A172 (cell line): ENCODE measurements around the gene DOK6. TPM values are rescaled to one million over a fixed set of nuclear protein-coding genes. Genes with fewer than 3 reads are reported as not detected.

Experiments used
- DNase-seq: peaks from one replicate; pipeline ENCODE4 v3.0.0-alpha.2; 2015; ENCODE audit warnings: low spot score
- total RNA-seq: library from RNA; depleted of rRNA; stranded (reverse); fragments of >200 nt; shearing (Covaris generic); gene quantifications from 2 replicates; pipeline ENCODE4 v1.2.3, GENCODE V29; 2014

DOK6 gene
- total RNA-seq, 1 experiment from 2014 or later, result not detected

DNA sequence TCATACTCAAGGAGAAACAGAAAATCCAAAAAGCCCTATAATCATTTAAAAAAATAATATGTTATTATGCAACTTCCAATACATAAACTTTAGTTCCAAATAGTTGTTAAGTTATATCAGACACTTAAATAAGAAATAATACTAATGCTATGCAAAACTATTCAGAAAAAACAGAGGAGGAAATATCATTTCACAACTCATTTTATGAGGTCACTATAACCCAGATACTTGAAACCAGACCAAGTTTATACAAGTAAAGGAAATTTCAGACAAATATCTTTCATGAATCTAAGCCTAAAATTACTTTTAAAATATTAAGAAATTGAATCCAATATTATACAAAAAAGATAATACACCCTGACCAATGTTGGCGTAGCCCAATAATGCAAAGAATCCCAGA lies 286.2 kb downstream of the DOK6 start:
- no peak for DNase-seq

DNA sequence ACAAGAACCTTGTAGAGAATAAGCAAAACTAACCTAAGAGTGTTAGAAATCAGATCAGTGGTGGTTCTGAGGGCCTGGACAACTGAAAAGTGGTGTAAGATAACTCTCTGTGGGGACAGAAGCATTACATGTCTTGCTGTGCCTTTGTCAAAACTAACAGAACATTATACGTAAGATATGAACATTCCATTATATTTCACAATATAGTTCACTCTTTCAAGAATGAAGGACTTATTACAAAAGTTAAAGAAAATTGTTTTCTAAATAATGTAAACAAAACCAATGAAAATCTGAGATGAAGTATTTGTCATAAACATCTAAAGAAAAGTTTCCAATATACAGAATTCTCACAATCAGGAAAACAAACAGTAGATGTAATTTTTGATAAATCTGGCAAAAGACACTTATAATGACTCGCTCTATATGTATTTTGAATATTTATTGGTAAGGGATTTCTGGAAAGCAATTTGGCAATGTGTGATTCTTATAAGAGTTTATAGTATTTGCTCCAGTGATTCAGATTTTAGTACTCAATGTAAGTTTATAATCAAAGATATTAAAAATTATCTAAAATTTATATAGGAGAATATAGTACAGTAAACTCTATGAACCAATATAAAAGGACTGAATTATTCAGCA lies 288.6 kb downstream of the DOK6 start:
- no peak for DNase-seq

DNA sequence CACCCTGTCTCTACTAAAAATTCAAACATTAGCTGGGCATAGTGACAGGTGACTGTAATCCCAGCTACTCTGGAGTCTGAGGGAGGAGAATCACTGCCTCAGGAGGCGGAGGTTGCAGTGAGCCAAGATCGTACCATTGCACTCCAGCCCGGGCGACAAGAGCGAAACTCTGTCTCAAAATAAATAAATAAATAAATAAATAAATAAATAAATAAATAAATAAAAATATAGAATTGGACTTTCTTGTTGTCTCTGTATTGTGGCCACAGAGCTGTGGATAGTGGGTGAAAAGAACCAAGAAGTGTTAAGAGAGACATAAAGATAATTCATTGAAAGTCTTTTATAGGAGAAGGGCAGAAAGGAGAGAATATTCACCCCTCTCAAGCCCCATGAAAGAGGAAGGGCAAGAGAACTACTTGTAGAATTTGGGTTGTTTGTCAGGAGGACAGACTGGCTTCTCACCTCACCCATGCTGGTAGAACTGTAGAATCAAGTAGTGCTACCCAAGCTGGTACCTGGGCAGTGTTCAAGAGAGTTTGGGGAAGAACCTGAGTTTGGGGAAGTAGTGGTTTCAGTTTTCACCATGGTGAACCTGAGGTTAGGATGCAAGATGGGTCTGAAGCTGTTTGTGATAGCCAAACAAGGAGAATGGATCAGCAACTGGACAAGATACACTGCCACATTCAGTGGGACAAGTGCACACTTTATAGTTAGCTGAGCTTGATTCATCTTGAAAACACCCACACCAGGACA lies 290.5 kb downstream of the DOK6 start:
- DNase-seq, result no peak

DNA sequence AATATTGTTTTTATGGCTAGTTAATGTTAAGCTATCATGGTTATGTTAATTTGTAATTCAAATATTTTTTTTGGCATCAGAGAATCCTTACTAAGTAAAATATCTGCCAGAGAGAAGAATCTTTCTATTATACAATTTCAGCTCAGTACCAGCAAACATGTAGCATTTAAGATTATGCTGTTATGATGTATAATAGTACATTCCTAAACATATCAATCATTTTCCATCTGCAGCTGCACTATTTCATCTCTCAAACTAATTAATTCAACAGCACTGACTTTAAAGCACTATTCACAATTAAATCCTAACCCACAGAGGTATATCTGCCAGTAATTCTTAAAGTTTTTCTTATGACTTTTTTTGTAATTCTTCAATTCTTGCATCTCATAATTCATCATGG lies 296.4 kb downstream of the DOK6 start:
- DNase-seq, result no peak

DNA sequence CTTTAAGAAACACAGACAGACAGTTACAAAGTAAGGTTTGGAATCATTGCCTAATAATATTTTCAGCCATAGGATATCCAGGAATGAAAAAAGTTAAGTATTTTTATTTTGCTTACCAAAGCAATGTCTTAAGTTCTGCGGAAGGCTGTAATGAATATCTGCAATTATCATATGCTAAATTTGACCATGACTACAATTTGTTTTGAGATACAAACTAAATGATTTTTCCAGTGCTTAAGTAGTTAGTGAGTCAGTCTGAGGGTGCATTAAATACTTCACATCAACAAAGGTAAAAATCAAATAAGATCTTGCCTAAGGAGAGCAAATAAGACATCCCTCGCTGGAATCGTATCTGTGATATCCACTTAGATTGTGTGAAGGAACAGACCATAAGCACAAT lies 297.0 kb downstream of the DOK6 start:
- DNase-seq, result no peak

DNA sequence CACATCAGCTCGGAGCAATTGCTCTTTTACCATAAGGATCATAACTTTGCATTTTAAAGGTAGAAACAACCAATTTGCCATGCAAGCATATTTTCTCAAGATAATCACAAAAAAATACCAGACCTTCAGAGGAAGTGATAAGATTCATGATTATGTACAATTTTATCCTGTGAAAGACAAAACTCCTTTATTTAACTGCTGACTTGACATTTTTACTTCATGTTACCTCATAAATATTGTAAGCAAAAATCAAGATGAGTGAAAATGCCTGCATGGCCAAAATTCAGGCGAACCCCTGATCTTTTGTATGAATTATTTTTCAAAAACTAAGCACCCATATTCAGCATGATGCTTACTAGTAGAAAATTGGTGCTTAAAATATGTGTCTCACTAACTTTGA lies 300.6 kb downstream of the DOK6 start:
- DNase-seq, result no peak

DNA sequence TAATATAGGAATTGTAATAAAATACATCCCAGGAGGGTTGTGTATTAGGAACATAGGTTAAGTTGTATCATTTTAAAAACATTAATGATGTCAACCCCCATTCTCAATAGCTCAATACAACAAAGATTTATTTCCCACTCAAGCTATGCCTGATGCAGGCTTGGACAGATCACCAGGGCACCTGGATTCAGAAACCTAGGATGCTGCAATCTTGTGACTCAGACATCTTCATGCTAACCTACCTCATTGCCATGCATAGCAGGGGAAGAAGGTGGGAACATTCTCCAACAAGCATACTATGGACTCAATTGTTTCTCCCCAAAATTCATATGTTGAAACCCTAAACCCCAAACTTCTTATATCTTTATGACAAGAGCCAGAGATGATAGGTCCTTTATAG lies 302.8 kb downstream of the DOK6 start:
- DNase-seq, result no peak

DNA sequence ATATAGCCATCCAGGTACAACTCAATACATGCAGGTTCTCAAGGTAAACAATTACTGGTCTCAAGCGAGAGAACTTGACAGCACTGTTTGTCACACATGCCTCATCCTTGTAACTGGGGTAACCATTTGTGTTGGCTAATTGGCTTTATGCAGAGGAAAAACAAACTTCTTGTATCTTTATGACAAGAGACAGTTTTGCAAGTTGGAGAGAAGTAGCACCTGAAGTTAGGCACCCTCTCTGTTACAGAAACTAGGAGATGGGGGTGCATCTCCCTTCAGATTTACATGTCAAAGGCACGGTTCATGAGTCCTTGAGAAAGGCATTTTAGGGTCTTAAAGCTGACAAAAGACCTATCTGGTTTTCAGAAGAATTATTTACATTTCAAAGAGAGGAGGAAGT lies 305.3 kb downstream of the DOK6 start:
- DNase-seq, result no peak

DNA sequence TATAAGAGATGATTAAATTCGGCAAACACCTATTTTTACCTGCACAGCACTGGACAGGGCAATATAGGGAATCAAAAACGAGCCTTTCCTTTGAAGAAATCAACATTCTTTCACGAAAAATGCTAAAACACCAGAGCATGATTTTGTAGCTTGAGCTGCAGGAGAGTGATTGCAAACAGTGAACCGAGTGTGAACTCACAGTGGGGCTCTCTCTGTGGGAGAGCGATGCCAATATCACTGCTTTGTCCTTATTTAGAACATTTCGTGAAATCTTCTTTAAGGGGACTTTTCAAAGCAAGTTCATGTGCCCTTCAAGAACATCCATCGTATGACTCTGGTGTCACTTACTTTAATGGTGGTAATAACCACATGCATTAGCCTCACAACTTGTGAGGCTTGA lies 308.2 kb downstream of the DOK6 start:
- no peak for DNase-seq

DNA sequence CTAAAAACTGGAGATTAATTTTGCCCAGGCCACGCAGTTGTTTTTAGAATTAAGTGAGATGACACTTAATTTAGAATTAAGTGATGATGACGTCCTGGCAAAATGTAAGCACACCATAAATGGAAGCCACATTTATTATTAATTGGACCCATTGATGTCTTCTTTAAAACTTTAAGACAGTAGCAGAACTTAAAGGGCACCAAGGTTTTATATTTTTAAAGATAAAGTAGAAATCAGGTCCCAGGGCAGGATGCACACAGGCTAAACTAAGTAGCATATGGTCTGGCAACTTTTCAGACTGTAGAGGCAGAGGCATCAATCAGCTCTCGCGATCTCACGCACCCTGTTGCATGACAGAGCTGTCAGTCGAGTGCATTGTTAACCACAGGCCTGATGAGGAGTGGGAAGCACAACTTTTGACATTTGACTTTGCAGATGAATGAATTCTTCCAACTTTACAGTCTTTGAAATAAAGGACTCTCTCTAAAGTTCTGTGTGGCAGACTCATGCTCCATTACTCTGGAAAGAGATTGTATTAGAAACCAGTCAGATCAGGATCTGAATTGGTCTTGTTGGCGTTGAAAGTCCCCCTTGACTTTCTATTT lies 314.6 kb downstream of the DOK6 start:
- DNase-seq, result no peak

DNA sequence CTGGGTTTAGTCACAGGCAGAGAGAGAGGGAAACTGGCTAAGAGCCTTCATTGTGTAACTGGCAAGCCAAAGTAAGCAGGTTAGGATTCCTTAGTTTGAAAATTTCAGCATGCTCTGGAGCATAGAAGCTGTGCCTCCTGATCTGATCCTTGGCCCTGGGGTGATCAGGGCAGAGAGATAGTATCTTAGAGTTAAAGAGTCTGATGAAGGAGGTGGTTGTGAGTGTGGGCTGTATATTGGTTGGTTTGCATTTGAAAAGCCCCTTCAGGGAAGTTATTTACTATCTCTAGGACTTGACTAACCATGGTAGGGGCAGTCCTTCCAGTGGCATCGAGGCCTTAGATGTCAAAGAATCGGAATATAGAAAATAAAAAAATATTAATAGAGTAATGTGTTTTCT lies 316.9 kb downstream of the DOK6 start:
- DNase-seq, result no peak

DNA sequence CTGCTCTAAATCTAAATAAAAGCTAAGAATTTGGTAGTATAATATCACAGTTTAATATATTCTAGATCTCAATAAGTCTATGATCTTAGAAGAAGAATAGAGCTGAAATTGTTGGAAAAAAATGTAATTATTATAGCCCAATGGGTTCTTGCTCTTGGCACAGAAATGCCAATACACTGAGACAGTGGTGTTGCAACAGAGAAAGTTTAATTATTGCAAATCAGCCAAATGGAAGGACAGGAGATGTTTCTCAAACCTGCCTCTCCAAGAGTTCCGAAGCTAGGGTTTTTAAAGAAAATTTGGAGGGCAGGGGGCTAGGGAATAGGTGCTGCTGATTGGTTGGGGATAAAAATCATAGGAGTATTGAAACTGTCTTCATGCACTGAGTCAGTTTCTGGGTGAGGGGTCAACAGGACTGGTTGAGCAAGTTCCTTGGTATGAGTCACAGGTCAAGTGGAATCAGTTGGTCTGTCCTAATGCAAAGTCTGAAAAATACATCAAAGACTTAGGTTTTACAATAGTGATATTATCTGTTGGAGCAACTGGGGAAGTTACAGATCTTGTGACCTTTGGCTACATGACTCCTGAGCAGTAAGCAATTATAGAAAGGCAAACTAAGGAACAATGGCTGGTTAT lies 318.3 kb downstream of the DOK6 start:
- DNase-seq, result no peak

DNA sequence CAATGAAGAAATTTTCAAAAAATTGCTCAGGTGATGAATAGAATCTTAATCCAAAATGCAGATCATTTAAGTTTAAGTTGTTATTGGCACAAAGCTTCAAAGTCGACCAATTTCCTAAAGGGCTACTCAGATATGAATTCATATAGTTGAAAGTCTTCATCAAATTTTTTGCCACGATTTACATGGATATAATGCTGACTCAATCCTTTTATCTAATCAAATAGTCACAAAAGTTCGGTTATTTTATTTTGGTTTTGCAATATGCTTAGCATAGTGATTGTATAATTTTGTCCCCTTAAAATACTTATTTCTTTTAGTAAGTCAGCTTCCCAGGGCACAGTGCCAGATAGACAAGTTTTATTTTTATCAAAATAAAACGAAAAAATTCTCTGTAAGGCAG lies 319.7 kb downstream of the DOK6 start:
- no peak for DNase-seq

DNA sequence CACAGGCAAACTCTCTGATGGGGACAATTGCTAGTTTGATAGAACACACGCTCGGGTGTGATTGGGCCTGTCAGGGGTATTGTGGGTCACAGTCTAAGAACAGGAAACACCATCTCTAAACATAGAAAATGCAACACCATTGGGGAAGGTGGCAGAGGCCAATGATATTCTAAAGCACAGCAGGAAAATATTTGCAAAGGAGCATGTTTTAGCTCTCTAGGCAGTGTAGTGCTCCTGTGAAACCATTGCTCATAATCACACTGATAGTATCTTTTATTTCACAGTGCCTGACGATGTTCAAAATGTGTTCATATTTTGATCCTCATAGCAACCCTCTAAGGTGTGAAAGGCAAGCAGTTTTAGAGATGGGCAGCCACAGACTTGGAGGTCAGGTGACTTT lies 322.7 kb downstream of the DOK6 start:
- no peak for DNase-seq

DNA sequence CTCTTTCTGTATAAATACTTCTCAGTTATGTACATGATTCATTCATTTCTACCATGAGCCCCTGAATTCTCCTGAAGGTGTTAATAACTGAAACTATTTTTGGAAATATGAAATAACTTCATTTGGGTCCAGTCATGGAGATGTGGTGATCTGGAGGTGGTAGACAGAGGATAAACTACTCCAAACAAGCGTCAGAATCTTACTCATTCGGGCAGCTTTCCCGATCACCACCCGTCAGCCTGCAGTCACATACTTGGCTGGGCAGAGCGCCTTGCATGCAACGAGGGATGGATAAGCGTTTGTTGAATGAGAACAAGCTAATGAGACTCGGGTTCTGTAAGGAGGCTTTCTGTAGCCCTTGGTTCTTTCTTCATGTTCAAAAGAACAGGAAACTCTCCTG lies 324.3 kb downstream of the DOK6 start:
- DNase-seq, result no peak

DNA sequence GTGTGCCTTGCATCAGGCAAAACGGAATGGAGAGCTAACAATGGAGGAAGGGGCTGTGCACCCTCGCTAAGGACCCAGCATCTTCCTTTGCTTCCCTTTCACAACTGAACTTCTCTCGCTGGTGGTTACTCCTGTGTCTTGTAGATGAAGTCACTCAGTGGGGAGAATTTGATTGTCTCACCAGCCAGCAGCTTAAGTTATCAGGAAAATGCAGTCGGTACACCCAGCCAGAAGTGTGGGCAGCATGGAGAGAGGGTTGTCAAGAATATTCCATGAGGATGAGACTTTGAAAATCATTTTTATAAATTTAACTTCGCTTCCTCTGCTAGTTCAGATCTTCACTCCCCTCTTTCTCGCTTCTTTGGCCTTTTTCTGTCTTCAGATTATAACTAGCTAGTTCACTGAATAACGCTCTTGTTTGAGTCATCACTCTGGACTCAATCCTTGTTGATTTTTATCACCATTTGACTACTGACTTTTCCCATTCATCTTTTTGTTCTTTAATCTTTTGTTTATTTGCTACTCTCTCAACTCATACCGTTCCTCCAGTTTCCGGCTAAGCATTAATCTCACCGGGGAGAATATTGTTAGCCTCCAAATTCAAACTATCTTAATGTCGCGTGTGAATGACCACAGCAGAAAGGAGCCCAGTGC lies 325.3 kb downstream of the DOK6 start:
- DNase-seq, result peak; percentile 4

DNA sequence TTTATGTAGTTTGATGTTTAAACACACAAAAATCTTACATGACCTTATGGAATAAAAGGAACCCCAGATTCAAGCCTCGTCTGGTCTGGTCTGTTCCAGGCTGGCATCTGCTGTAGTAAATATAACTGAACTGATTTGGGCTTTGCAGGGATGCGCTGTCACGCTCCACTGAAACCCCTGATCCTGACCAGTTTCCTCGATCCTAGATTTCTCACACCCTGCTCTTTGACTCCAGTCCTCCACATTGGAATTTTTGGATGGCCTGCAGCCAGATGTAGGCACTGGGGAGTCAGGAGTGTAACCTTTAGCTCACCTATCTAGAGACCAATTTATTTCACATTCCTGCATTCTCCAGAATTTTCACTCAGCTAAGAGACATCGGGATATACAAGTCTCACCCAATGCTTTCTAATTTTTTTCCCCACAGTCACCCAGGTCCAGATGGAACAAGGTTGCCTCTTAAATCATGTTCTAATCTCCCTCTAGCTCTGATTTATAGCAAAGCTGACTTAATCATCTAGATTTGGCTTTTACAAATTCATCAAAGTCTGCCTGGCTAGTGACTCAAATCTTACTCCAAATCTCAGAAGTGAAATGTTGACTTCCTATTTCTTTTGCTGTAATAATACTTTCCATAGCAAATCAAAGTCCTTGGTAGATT lies 327.4 kb downstream of the DOK6 start:
- peak; percentile 18 for DNase-seq

DNA sequence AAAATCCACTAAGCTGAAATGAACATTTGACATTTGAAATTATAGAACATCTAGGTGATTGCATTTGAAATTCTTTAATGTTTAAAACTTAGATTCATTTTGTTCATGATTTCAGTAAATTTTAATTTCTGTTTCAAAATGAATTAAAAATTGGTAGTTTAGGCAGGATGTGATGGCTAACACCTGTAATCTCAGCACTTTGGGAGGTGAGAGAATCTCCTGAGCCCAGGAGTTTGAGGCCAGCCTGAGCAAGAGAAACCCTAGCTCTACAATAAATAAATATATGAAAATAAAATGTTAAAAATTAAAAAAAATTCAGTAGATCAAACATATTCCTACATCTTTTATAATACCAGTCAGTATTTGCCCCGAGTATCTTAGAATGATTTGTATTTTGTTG lies 330.0 kb downstream of the DOK6 start:
- no peak for DNase-seq

DNA sequence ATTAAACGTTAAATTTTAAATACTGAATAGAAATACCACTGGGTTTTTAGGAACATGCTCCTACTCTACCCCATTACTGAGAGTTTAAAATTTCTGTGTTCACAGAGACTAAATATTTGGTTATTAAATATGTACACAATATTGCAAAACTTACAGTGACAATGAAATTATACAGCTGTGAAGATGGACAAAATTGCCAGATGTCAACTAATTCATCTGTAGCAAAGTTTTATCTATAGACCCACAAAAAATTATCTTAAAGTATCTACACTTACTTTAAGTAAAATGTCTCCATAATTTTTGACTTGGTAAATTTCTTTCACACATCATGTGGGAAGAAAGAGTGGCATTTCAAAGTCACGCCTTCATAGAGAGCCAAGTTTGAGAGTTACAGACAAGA lies 333.8 kb downstream of the DOK6 start:
- no peak for DNase-seq

DNA sequence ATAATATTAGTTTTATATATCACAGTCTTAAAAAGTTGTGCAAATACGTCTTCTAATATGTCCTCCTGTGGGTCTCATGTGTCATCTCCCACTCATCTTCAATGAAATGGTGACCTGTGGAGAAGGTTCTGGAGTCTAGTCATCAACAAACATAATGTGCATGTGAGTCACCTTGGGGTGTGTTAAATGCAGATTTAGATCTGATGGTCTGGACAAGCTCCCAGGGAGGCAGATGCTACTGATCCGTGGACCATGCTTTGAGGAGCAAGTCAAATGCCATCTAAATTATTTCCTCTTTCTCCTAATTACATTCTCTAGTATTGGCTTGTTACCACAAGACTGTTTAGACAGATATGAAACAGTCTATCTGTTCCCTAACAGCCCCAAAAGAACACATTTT lies 336.0 kb downstream of the DOK6 start:
- DNase-seq, result no peak

DNA sequence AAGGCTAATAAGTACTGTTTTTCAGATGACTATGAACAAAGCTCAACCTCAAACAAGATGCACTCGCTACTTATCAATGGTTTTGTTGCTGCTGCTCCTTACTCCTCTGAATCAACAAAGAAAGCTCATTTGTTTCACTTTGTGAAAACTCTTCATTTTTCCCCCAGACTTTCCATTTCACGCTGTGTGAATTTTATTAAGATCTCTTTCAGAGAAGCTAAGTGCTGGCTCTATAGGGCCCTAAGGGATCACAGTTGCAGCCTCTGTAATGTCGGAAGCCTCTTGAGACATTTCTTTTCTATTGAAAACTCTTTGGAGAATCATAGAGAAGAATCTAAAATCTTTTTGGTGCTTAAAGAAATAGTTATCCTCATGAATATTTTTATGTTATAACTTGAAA lies 337.2 kb downstream of the DOK6 start:
- DNase-seq, result no peak

DNA sequence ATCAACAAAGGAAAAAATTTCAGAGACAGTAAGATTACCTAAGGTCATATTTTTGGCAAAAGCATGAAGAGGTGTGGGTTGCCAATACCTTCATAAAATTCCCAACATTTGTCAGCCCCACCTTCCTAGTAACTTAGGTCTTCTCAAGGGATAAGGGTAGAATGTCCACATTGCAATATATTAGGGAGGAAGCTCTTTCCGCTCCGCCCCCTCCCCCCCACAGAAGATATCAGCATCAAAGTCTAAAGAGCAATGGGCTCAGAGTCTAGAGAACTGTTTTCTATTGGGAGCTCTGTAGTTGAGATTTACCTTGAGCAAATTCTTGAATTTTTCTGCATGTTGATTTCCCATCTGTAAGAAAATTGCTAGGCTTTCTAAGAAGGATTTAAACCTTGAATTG lies 346.7 kb downstream of the DOK6 start:
- no peak for DNase-seq
